ENCODE data around the gene SORCS3. TPM values are rescaled to one million over a fixed set of nuclear protein-coding genes. Genes with fewer than 3 reads are reported as not detected.

Gene SORCS3
- total and polyA plus RNA-seq, 2 of the 4 experiments (the other 2 are of a cell fraction), result not detected

GRCh38 chr10:104880624-104881398 lies 239.7 kb downstream of the SORCS3 start:
- Histone ChIP-seq H3K4ac (ENCODE audit: low read depth, low read length) (no peak overlapping the region), H3K18ac (ENCODE audit: low read depth, low read length) (no peak overlapping the region), H3K27ac (ENCODE audit: insufficient read depth, low read length) (no peak overlapping the region), H3K36me3 (ENCODE audit: control insufficient read depth, insufficient read depth, low read length) (no peaks in the 10 kb centered on the region), H3K27me3 (ENCODE audit: control insufficient read depth, insufficient read depth, low read length) (no peaks in the 10 kb centered on the region), H2AK5ac (ENCODE audit: low read depth, low read length) (no peak overlapping the region), H3K4me3 (ENCODE audit: insufficient read depth, low read depth, low read length) (no peak overlapping the region), H2BK120ac (ENCODE audit: low read depth, low read length) (no peak overlapping the region), H3K4me2 (ENCODE audit: low read depth, low read length) (no peak overlapping the region), H3K56ac (ENCODE audit: extremely low read depth, insufficient read depth, low read length) (no peak overlapping the region), H2AK9ac (replicated peaks; ENCODE audit: low read depth, low read length, poor library complexity) (no peak overlapping the region), H3K79me1 (ENCODE audit: low read depth in 1 of 2, low read length in 2 of 2) (no peaks in the 10 kb centered on the region), H4K20me1 (ENCODE audit: insufficient read depth, low read length) (no peaks in the 10 kb centered on the region), H2AFZ (replicated peaks; ENCODE audit: low read length, poor library complexity) (no peak overlapping the region), H2BK15ac (ENCODE audit: low read depth, low read length) (no peak overlapping the region), H3K9me3 (ENCODE audit: control insufficient read depth, insufficient read depth, low read length) (peaks cover 5% of the 10 kb centered on the region), H2BK5ac (ENCODE audit: low read depth, low read length, poor library complexity, severe bottlenecking) (no peak overlapping the region), H3K14ac (replicated peaks; ENCODE audit: low read depth, low read length) (no peak overlapping the region), H4K91ac (ENCODE audit: insufficient read depth, low read depth, low read length) (no peak overlapping the region), H4K5ac (ENCODE audit: low read depth, low read length) (no peak overlapping the region), H3K9me1 (ENCODE audit: insufficient read depth, low read length) (no peaks in the 10 kb centered on the region), H3K4me1 (ENCODE audit: control insufficient read depth, insufficient read depth, low read length) (no peaks in the 10 kb centered on the region), H2BK20ac (ENCODE audit: low read depth, low read length) (no peak overlapping the region), H3K23ac (ENCODE audit: low read depth, low read length) (no peak overlapping the region), H4K8ac (ENCODE audit: low read depth in 2 of 2, low read length in 2 of 2) (no peak overlapping the region), H3K9ac (ENCODE audit: low read depth, low read length) (no peak overlapping the region)
- no TSS peak for BruUV-seq (replicated peaks)
- no CpG with 5 or more reads among the region's 5 CpGs for WGBS, 2 experiments (ENCODE audit: extremely low coverage in 2 of 2, insufficient read length in 1 of 2)
- CTCF ChIA-PET, result no interaction called here
- DNase-seq (no peak), ATAC-seq (ENCODE audit: low read depth) (no peak)
- TF ChIP-seq POLR2A (IDR thresholded peaks at IDR 0.05; ENCODE audit: low read depth, low read length) (no peak), MXI1 (IDR thresholded peaks at IDR 0.05; ENCODE audit: borderline replicate concordance, low read depth, low read length) (no peak), ELK1 (IDR thresholded peaks at IDR 0.05; ENCODE audit: borderline replicate concordance, low read depth, low read length) (no peak), CTCF (conservative IDR thresholded peaks at IDR 0.05; ENCODE audit: low read depth, low read length) (no peak), RFX5 (IDR thresholded peaks at IDR 0.05; ENCODE audit: low read depth, low read length) (no peak), SMC3 (IDR thresholded peaks at IDR 0.05; ENCODE audit: low read depth, low read length) (no peak), MAFK (IDR thresholded peaks at IDR 0.05; ENCODE audit: low read depth, low read length) (no peak), CHD1 (IDR thresholded peaks at IDR 0.05; ENCODE audit: low read depth, low read length) (no peak)
- in situ Hi-C loops (cut with MboI; ENCODE audit: low sequenced_read_pairs) (no loop called here), intact Hi-C loops (cut with micrococcal nuclease) (no loop called here), dilution Hi-C loops (cut with HindIII; ENCODE audit: low sequenced_read_pairs, unreplicated experiment) (no loop called here)
- POLR2A ChIA-PET (ENCODE audit: unreplicated experiment), result no interaction called here

Measured in IMR-90 (cell line).